Loucy (cell line): Measurements from ENCODE around the gene ATE1.

Experiments
- H2AFZ ChIP-seq: fragments of 200-600 bp; sonication (generic); 2 replicates; pipeline ENCODE4 v1.6.0; 2016; ENCODE audit warnings: antibody characterized with exemption, mild to moderate bottlenecking, low read length, moderate library complexity
- H3F3A ChIP-seq: fragments of 200-600 bp; 2 replicates; pipeline ENCODE4 v1.6.0; 2016; ENCODE audit warnings: antibody characterized with exemption, low read depth, mild to moderate bottlenecking
- H3K27me3 ChIP-seq: fragments of 200-600 bp; sonication (generic); 2 replicates; pipeline ENCODE4 v1.6.1; 2014; ENCODE audit warnings: low read length, mild to moderate bottlenecking; ENCODE audit not compliant: insufficient read depth, poor library complexity, severe bottlenecking
- H3K36me3 ChIP-seq: fragments of 200-600 bp; sonication (generic); 2 replicates; pipeline ENCODE4 v1.6.1; 2016; ENCODE audit warnings: low read length; ENCODE audit not compliant: insufficient read depth
- H3K4me1 ChIP-seq: fragments of 200-600 bp; sonication (generic); 2 replicates; pipeline ENCODE4 v1.5.1; 2014; ENCODE audit warnings: low read length, mild to moderate bottlenecking; ENCODE audit not compliant: insufficient read depth, poor library complexity, severe bottlenecking
- H3K4me2 ChIP-seq: fragments of 200-600 bp; sonication (generic); 2 replicates; pipeline ENCODE4 v1.6.0; 2014; ENCODE audit warnings: antibody characterized with exemption, low read length, low read depth, mild to moderate bottlenecking; ENCODE audit not compliant: poor library complexity, severe bottlenecking
- H3K4me3 ChIP-seq: fragments of 200-600 bp; sonication (generic); 2 replicates; pipeline ENCODE4 v1.5.1; 2014; ENCODE audit warnings: low read length, mild to moderate bottlenecking, mixed read lengths; ENCODE audit not compliant: poor library complexity, severe bottlenecking
- H3K79me2 ChIP-seq: fragments of 200-600 bp; sonication (generic); 2 replicates; pipeline ENCODE4 v1.6.1; 2014; ENCODE audit warnings: low read length; ENCODE audit not compliant: insufficient read depth
- H3K9ac ChIP-seq: fragments of 200-600 bp; sonication (generic); 2 replicates; pipeline ENCODE4 v1.6.0; 2014; ENCODE audit warnings: mild to moderate bottlenecking, low read depth, low read length, moderate library complexity; ENCODE audit not compliant: poor library complexity, severe bottlenecking
- H3K9me2 ChIP-seq: fragments of 200-600 bp; sonication (generic); replicated peaks from 2 replicates; pipeline ENCODE4 v1.6.1; 2016; ENCODE audit warnings: low read depth, low read length, mixed read lengths
- H3K9me3 ChIP-seq: fragments of 200-600 bp; sonication (generic); 2 replicates; pipeline ENCODE4 v1.6.1; 2014; ENCODE audit warnings: mild to moderate bottlenecking, antibody characterized with exemption, low read length, low read depth; ENCODE audit not compliant: insufficient read depth
- H4K20me1 ChIP-seq: fragments of 200-600 bp; sonication (generic); 2 replicates; pipeline ENCODE4 v1.6.0; 2014; ENCODE audit warnings: antibody characterized with exemption, low read length, mild to moderate bottlenecking; ENCODE audit not compliant: insufficient read depth, poor library complexity, severe bottlenecking
- EZH2phosphoT487 ChIP-seq: fragments of 200-600 bp; IDR thresholded peaks from 2 replicates; pipeline ENCODE4 v1.6.1; 2018; ENCODE audit warnings: antibody characterized with exemption, mild to moderate bottlenecking, moderate library complexity, borderline replicate concordance
- TF ChIP-seq, protein P1 (sequence below): fragments of 200-600 bp; sonication (generic); conservative IDR thresholded peaks from 2 replicates; pipeline ENCODE4 v1.5.1; 2014; ENCODE audit warnings: mild to moderate bottlenecking, antibody characterized with exemption, low read length

ATE1 gene

DNA sequence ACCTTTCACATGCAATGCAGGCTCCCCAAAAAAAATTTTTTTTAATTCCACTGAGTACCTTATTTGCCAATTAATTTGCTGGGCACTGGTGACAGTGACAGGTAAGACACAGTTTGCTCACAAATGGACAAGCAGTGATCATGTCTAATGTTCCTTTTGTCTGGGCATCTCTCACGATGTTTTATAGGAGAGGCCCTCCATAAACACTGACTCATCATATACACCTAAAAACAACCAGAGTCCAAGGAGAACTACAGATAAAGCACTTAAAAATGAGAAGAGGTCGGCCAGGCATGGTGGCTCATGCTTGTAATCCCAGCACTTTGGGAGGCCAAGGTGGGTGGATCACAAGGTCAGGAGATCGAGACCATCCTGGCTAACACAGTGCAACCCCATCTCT lies 105.1 kb downstream of the ATE1 start:
- Histone ChIP-seq H3K9ac (no peak overlapping the region), H3K4me2 (no peak overlapping the region), H3K27me3 (no peaks in the 10 kb centered on the region), H3K36me3 (no peaks in the 10 kb centered on the region; the same call in 1 of the 2 replicates), H3K4me3 (no peak overlapping the region), H3F3A (no peaks in the 10 kb centered on the region), H3K9me3 (no peaks in the 10 kb centered on the region), H3K4me1 (no peaks in the 10 kb centered on the region), H2AFZ (no peak overlapping the region), H3K79me2 (no peaks in the 10 kb centered on the region), H3K9me2 (no peaks in the 10 kb centered on the region), H4K20me1 (no peaks in the 10 kb centered on the region)
- TF ChIP-seq EZH2phosphoT487, result no peak
- TF ChIP-seq, protein P1, sequence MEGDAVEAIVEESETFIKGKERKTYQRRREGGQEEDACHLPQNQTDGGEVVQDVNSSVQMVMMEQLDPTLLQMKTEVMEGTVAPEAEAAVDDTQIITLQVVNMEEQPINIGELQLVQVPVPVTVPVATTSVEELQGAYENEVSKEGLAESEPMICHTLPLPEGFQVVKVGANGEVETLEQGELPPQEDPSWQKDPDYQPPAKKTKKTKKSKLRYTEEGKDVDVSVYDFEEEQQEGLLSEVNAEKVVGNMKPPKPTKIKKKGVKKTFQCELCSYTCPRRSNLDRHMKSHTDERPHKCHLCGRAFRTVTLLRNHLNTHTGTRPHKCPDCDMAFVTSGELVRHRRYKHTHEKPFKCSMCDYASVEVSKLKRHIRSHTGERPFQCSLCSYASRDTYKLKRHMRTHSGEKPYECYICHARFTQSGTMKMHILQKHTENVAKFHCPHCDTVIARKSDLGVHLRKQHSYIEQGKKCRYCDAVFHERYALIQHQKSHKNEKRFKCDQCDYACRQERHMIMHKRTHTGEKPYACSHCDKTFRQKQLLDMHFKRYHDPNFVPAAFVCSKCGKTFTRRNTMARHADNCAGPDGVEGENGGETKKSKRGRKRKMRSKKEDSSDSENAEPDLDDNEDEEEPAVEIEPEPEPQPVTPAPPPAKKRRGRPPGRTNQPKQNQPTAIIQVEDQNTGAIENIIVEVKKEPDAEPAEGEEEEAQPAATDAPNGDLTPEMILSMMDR, result no peak

DNA sequence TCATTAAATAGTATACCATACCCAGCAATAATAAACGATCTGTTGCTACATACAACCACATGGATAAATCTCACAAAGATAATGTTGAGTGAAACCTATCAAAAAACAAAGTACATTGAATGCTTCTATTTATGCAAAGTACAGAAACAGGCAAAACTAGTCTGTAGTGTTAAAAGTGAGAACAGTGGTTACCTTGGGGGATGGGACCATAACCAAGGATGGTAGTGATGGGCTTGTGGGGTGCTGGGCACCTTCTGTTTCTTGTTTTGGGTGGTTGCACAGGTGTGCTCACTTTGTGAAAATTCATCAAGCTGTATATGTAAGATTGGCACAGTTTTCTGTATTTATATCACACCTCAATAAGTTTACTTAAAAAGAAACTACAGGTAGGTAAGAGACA lies 105.7 kb downstream of the ATE1 start:
- H3K4me1 ChIP-seq, result no peaks in the 10 kb centered on the region
- H2AFZ ChIP-seq, result no peak overlapping the region
- no peaks in the 10 kb centered on the region for H3K79me2 ChIP-seq
- no peaks in the 10 kb centered on the region for H3K9me2 ChIP-seq
- no peaks in the 10 kb centered on the region for H3K9me3 ChIP-seq
- no peaks in the 10 kb centered on the region for H4K20me1 ChIP-seq
- no peaks in the 10 kb centered on the region for H3K27me3 ChIP-seq
- H3F3A ChIP-seq, result no peaks in the 10 kb centered on the region
- TF ChIP-seq, protein P1, result no peak
- no peak for TF ChIP-seq EZH2phosphoT487
- H3K4me3 ChIP-seq, result no peak overlapping the region
- H3K4me2 ChIP-seq, result no peak overlapping the region
- no peak overlapping the region for H3K9ac ChIP-seq
- H3K36me3 ChIP-seq, result no peaks in the 10 kb centered on the region; the same call in 1 of the 2 replicates

GRCh38 chr10:121819049-121819448 lies 108.8 kb downstream of the ATE1 start:
- H3K4me2 ChIP-seq, result no peak overlapping the region
- H3K9me2 ChIP-seq, result no peaks in the 10 kb centered on the region
- no peaks in the 10 kb centered on the region for H3F3A ChIP-seq
- no peak overlapping the region for H3K4me3 ChIP-seq
- H3K9ac ChIP-seq, result no peak overlapping the region
- TF ChIP-seq, protein P1, result no peak
- no peak for TF ChIP-seq EZH2phosphoT487
- H3K79me2 ChIP-seq, result no peaks in the 10 kb centered on the region
- H4K20me1 ChIP-seq, result no peaks in the 10 kb centered on the region
- H3K9me3 ChIP-seq, result no peaks in the 10 kb centered on the region
- no peaks in the 10 kb centered on the region for H3K27me3 ChIP-seq
- H3K4me1 ChIP-seq, result no peaks in the 10 kb centered on the region
- H3K36me3 ChIP-seq, result no peaks in the 10 kb centered on the region
- no peak overlapping the region for H2AFZ ChIP-seq
